Cardiac fibroblast (primary cell): ENCODE results near the gene TMEM50B.
"Not testable (repeated sequence)": the region's sequence is repeated elsewhere in the genome, so short reads cannot be mapped to it uniquely, and the experiment has no call there.

Source experiments
- DNase-seq, 2 donors: peaks; one replicate each; pipeline versions ENCODE4 v3.0.0 to v3.0.0-alpha.2; 2010; ENCODE audit warnings: low read depth in 2 of 2
- H3K4me3 ChIP-seq, 2 donors: replicated peaks in 1 of 2; 1 replicate in 1 of 2; 2 replicates in 1 of 2; pipeline ENCODE4 v1.5.1; 2011; ENCODE audit warnings: low read depth in 2 of 2, low read length in 2 of 2, mild to moderate bottlenecking in 2 of 2, moderate library complexity in 1 of 2
- TF ChIP-seq, protein P1 (sequence below): IDR thresholded peaks from one replicate; pipeline ENCODE4 v1.5.1; 2011; ENCODE audit warnings: low read depth, mild to moderate bottlenecking, low read length, inconsistent platforms

The TMEM50B gene

DNA sequence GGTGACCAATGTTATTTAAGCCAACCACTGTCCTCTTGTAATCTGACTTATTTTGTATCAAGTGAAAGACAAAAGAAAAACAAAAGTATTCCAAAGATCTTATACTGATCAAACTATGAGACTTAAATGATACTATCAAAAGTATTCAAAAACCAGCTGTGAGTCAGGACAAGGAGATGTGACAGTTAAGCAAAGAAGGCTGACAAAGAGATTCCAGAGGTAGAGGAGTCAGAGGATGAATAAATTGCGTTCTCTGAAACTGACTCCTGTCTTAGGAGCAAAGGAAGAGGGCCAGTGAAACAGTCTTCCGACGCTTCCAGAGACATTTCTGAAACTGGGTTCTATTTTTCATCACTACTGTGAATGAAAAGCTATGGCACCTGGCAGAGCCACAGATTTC, 20.9 kb downstream of the TMEM50B start:
- TF ChIP-seq, protein P1, sequence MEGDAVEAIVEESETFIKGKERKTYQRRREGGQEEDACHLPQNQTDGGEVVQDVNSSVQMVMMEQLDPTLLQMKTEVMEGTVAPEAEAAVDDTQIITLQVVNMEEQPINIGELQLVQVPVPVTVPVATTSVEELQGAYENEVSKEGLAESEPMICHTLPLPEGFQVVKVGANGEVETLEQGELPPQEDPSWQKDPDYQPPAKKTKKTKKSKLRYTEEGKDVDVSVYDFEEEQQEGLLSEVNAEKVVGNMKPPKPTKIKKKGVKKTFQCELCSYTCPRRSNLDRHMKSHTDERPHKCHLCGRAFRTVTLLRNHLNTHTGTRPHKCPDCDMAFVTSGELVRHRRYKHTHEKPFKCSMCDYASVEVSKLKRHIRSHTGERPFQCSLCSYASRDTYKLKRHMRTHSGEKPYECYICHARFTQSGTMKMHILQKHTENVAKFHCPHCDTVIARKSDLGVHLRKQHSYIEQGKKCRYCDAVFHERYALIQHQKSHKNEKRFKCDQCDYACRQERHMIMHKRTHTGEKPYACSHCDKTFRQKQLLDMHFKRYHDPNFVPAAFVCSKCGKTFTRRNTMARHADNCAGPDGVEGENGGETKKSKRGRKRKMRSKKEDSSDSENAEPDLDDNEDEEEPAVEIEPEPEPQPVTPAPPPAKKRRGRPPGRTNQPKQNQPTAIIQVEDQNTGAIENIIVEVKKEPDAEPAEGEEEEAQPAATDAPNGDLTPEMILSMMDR = no peak
- H3K4me3 ChIP-seq = no peak overlapping the region
- DNase-seq = no peak

DNA sequence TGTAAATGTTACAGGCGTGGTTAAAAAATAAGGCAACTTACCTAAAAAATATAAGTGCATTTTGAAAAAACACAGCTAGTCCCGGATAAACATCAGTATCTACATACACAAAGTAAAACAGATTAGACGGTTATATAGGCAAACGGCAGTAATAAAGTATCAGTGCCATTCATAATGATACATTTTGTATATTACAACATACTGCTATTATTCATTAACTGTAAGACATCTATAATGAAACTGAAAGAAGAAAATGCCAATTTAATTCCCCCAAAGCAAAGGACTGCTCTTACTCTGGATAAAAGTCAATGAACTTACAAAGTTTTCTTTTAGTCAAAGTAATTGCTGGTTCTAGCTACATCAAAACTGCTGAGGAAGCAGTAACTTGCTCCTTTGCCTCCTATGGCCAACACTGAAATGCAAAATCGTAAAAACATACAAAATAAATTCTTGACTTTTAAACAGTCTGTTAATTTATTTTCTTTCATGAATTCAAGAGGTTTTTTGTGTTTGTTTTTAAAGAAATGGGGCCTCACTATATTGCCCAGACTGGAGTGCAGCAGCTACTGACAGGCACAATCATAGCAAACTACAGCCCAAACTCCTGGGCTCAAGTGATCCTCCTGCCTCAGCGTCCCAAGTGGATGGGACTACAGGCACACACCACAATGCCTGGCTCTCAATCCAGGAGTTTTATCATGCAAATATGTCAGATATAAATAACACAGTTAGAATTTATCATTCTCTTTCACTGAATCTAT, 23.9 kb downstream of the TMEM50B start:
- TF ChIP-seq, protein P1 = no peak
- DNase-seq = no peak
- no peak overlapping the region for H3K4me3 ChIP-seq

DNA sequence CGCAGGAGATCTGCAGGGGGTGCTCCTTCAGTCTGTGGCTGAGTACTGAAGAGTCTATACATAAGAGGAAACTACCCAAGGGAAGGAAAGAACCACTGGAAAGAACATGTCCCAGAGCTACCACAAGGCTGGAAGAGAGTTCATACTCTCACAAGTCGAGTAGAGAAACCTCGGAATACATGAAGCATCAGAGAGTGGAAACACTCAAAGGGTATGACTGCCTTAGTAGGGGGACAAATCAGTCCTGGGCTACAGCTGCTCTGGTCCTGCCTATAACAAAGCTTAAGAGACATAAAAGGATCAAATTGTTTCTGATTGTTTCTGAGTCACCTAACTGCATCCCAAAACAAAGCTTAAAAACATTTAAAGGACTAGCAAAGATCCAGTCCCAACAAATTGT, 27.4 kb downstream of the TMEM50B start:
- TF ChIP-seq, protein P1 = no peak
- H3K4me3 ChIP-seq = no peak overlapping the region
- DNase-seq = no peak

DNA sequence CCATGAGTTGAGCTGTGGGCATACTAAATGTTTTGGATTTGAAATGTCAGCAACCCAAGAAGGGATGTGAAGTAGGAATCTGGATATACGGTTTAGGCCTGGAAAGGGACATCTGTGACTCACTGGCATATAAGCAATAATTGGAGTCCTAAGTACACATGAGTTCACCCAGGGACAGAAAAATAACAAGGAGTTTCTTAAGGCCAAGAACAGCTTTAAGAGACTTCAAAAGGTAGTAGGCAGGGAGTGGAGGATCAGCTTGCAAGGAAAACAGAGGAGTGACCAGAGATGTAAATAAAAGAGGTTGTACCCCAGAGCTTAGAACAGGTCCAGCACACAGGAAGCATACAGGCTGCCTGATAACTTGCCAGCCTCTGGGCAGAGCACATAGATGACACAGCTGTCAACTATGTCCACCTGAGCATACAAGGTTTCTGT, 28.1 kb downstream of the TMEM50B start:
- DNase-seq = peak in 1 of 2 donors; percentile 41
- TF ChIP-seq, protein P1 = no peak
- H3K4me3 ChIP-seq = no peak overlapping the region

DNA sequence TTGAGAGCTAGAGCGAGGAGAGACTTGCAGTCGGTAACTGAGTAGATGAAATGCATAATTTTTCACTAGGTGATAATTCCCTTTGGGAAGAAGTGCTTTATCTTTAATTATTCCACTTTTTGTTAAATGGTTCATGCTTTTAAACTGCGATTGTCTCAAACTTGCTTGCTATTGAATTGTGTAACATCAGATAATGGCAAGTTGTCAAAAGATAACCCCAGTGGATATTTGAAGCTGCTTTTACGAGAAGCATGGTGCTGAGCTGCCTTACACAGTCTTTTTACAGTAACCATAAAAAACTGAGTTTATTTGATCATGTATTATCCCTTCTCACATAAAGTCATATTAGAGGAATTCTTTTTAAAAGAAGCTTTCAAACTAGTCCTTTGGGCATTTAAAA, 30.2 kb downstream of the TMEM50B start:
- no peak overlapping the region for H3K4me3 ChIP-seq
- DNase-seq = no peak
- TF ChIP-seq, protein P1 = no peak

DNA sequence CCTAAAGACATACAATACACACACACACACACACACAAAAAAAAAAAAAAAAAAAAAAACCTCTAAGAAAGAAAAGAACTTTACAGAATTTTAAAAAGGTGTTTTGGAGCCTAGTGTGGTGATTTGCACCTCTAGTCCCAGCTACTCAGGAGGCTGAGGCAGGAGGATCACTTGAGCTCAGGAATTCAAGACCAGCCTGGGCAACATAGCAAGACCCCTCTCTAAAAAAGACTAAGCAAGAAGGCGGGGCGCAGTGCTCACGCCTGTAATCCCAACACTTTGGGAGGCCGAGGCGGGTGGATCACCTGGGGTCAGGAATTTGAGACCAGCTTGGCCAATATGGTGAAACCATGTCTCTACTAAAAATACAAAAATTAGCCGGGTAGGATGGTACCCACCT, 33.2 kb downstream of the TMEM50B start:
- not testable (repeated sequence) for DNase-seq, H3K4me3 ChIP-seq

DNA sequence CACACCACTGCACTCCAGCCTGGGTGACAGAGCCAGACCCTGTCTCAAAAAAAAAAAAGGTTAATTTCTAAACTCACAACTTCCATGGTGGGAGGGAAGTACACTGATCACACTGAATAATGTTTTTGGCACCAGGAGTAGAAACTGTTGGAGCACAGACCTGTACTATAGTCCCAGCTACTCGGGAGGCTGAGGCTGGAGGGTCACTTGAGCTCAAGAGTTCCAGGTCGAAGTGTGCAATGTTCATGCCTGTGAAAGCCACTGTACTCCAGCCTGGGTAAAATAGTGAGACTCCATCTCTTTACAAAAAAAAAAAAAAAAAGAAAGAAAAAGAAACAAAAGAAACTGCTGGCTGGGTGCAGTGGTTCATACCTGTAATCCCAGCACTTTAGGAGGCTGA, 35.3 kb downstream of the TMEM50B start:
- TF ChIP-seq, protein P1 = no peak
- DNase-seq = no peak

More for the DNA sequence above, 35.3 kb downstream of the TMEM50B start:
- H3K4me3 ChIP-seq = no peak overlapping the region
